Putamen (tissue), 1 donor: Measurements from ENCODE around the gene NDUFA6.
A peak's percentile ranks its signal among the peaks of the same experiment; 100 is the strongest.
"Not testable (repeated sequence)": the region's sequence is repeated elsewhere in the genome, so short reads cannot be mapped to it uniquely, and the experiment has no call there.

Source experiments
- DNase-seq: peaks from one replicate; pipeline ENCODE4 v3.0.0-alpha.2; 2016; ENCODE audit warnings: low spot score

Gene NDUFA6

GRCh38 chr22:42112793-42113192, 22.2 kb upstream of the NDUFA6 start:
- not testable (repeated sequence) for DNase-seq

DNA sequence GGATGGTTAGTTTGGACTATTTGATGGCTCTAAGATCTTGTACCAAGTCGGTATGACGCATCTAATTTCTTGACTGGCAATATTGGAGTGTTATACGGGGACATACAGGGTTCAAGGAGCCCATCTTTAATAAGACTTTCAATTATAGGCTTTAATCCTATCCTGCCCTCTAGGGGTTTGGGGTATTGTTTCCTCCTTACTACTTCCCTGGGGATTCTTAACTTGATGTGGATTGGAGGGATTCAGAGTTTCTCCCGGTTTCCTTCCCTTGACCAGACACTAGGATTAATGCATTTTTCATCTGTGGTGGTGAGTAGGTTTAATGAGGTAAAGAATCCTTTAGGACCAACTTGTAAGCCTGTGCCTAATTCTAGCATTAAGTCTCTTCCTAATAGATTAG, 21.2 kb upstream of the NDUFA6 start:
- DNase-seq, result no peak

GRCh38 chr22:42108848-42109247, 18.3 kb upstream of the NDUFA6 start:
- no peak for DNase-seq

DNA sequence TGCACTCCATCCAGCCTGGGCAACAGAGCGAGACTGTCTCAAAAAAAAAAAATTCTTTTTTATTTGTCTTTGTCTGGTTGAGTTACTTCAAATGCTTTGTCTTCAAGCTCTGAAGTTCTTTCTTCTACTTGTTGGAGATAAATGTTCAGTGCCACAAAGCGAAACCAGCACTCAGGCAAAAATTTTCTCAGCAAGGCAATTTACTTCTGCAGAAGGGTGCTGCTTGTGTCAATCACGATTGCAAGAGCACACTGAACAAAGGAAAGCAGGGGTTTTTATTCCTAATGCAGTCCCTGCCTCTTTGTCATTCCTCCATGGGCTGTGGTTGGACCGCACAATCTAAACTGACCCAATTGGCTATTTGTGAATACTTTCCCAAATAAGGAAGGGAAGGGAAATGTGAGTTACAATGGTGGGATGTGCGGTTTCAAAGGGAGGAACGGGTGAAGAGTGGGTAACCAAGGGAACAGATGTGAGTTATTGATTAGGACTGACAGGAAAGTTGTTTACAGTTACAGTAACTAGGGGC, 13.8 kb upstream of the NDUFA6 start:
- DNase-seq, result not testable (repeated sequence)

- no peak for DNase-seq
These were observed 10.6 kb upstream of the NDUFA6 start for GRCh38 chr22:42101199-42101598.

DNA sequence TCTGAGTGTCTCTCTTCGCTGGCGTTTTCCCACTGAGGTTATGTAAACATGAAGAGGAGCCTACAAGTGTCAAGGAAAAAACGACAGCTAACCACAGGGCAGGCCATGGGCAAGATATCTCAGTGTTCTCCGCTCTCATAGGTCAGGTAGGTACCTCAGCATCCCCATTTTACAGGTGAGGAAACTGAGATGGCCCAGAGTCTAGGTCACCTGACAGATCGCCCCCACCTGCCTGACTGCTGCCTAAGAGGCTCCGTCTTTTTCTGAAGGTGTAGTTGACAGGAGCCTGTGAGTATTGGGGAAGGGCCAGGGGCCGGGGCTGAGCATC, 847 bp upstream of the NDUFA6 start:
- no peak for DNase-seq

DNA sequence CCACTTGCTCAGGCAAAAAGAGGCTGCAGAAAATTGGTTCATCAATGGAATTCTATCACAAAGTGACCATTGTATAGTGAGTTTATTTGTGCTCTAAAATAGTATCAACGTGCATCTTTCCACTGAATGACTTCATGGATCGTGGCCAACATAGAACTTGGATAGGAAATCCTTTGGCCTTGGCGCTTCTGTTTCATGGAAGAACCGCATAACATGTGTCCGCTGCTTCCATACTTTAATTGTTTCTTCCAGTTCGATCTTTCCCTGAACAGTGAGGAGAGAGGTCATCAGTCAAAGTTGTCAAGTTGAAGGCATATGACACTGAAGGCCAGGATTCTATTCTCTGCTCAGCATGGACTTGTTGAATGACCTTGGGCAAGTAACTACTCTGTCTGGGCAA, 4.5 kb downstream of the NDUFA6 start:
- no peak for DNase-seq

GRCh38 chr22:42084874-42085273, 5.7 kb downstream of the NDUFA6 start:
- DNase-seq, result no peak

- no peak for DNase-seq
These were observed 7.5 kb downstream of the NDUFA6 start for GRCh38 chr22:42083119-42083518.

GRCh38 chr22:42080287-42080686, 10.3 kb downstream of the NDUFA6 start:
- peak; percentile 54 for DNase-seq

GRCh38 chr22:42079319-42080251, 11.0 kb downstream of the NDUFA6 start, which contains the start of gene SMDT1:
SMDT1 (plus strand) TSS chr22:42079700; CDS start chr22:42079769, 69 bp downstream.
- DNase-seq, result peak; percentile 99

- DNase-seq, result no peak
These were observed 11.9 kb downstream of the NDUFA6 start for GRCh38 chr22:42078469-42079318.

DNA sequence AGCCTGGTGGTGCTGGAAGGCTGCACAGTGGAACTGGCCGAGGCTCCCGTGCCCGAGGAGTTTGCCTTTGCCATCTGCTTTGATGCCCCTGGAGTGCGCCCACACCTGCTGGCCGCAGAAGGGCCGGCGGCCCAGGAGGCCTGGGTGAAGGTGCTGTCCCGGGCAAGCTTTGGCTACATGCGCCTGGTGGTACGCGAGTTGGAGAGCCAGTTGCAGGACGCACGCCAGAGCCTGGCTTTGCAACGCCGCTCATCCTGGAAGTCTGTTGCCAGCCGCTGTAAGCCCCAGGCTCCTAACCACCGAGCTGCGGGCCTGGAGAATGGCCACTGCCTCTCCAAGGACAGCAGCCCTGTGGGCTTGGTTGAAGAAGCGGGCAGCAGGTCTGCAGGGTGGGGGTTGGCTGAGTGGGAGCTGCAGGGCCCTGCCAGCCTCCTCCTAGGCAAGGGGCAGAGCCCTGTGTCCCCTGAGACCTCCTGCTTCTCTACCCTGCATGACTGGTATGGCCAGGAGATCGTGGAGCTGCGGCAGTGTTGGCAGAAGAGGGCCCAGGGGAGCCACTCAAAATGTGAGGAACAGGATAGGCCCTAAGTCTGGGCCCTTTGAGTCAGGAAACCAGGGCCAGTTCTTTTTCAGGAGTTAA, 13.0 kb downstream of the NDUFA6 start:
- DNase-seq, result no peak

DNA sequence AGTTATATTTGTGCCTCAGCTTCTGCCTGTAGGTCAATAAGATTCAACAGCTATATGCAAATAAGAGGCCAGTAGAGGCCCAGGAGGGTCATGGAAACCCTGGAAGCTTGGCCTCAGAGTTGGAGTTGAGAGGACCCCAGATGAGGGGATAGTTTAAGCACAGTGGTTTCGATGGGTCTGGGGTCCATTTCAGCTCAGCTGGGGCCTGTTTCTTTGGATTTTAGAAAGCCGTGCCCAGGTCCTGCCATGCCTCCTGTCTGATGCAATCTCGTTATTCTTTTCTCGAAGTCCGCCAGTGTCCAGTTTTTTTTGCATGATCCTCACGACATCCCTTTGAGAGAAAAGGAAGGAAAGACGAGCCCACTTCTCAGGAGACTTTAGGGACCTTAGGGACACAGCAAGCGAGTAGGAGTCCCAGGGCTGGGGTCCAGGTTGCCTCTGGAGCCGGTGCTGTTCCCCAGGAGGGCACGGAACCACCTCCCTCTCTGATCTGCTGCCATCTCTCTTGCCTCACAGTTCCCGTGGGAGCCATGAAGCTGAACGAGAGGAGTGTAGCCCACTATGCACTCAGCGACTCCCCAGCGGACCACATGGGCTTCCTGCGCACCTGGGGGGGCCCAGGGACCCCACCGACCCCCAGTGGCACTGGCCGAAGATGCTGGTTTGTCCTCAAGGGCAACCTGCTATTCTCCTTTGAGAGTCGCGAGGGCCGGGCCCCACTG, 13.6 kb downstream of the NDUFA6 start:
- no peak for DNase-seq

DNA sequence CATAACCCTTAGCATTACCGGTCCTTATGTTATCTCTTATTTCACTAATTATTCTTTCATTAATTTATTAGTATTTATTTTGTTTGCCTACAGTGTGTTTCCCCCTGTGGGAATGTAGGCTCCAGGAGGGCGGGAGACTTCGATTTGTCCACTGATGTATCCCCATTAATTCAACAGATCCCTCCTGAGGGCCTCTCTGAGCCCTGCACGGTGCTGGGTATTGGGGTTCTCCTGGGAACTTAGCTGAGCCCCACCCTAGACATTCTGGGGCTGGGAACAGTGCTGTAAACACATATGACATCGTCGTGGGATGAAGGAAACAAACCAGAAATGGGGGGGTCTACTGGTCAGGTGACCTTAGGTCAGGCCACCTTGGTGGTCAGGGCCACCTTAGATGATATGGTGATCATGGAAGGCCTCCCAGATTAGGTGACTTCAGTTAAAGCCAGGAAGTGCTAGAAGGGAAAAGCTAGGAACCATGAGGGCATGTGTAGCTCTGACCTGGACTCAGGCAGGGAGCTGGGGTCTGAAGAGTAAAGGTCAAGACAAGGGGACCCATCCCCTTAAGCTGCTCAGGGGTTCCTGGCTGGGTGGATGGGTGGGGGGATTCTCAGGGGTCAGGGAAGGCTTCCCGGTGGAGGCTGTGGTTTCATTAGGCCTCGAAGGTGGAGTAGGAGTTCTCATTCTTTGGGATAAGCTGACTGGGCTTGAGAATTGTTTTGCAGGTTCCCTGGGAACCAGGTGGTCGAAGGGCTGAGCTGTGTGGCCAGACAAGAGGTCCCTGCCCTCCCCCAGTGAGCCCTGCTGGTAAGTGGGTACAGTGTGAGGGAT, 15.5 kb downstream of the NDUFA6 start:
- DNase-seq, result no peak

DNA sequence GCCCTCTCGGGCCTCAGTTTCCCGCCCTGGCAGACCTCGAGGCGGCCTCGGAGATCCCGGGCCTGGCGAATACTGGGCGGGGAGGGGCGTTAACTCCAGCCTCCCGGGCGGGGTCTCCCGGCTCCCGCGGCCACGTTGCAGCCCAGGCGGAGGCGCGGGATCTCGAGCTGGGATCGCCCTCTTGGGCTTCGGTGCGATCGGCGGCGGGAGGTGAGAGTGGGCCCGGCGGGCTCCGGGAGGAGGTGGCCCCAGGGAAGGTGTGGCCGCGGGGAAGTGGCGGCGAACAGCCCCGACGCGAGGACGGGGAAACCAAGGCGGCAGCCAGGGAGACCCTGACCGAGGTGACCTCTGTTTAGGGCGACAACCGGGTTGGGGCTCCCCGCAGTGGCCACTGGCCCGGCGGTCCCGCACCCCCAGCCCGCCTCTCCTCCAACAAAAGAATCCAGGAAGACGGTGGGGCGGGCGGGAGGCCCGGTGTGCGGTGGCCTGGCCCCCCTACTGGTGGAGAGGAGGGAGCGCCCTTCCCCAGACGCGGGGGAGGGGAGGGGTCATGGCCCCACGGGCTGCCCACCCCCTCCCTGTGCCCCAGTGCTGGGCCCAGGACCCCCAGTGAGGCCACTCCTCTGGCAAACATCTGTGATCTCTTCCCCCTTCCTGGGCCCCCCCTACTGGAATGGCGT, 16.3 kb downstream of the NDUFA6 start, which contains the start of gene PHETA2:
Gene PHETA2 (plus strand): TSS at position 117 of the 680 bp plus-strand sequence. CDS start 3,046 bp downstream, outside the sequence.
- DNase-seq, result no peak

GRCh38 chr22:42073621-42074041, 16.9 kb downstream of the NDUFA6 start:
- DNase-seq, result no peak

GRCh38 chr22:42072606-42073330, 17.8 kb downstream of the NDUFA6 start:
- DNase-seq, result no peak

DNA sequence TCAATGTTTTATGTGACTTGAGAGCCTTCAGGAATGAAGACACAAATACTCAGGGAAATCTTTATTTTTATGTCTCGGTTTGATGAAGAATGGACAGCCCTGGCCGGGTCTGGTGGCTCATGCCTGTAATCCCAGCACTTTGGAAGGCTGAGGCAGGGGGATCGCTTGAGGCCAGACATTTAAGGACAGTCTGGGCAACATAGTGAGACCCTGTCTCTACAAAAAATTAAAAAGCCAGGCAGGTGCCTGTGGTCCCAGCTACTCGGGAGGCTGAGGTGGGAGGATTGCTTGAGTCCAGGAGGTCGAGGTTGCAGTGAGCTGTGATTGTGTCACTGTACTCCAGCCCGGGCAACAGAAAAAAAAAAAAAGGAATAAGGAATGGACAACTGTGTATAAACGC, 19.1 kb downstream of the NDUFA6 start:
- not testable (repeated sequence) for DNase-seq
